HepG2 (cell line): ENCODE measurements around the gene VAPA.

Experiments
- ELF4 ChIP-seq: sonication (generic); formaldehyde crosslinking; IDR thresholded peaks from 2 replicates; pipeline ENCODE4 v1.5.0; 2020; ENCODE audit warnings: missing genetic modification reagents, mild to moderate bottlenecking, moderate library complexity, borderline replicate concordance
- ERF ChIP-seq: IDR thresholded peaks from 2 replicates; pipeline ENCODE4 v1.6.1; 2018; ENCODE audit warnings: missing biosample characterization, missing genetic modification reagents
- HMG20B ChIP-seq: conservative IDR thresholded peaks from 2 replicates; pipeline ENCODE4 v1.6.1; 2016; ENCODE audit warnings: missing genetic modification reagents, missing compliant biosample characterization
- ISL2 ChIP-seq: sonication (generic); formaldehyde crosslinking; IDR thresholded peaks from 2 replicates; pipeline ENCODE4 v1.5.0; 2020; ENCODE audit warnings: missing genetic modification reagents
- JUNB ChIP-seq: sonication (generic); formaldehyde crosslinking; IDR thresholded peaks from 2 replicates; pipeline ENCODE4 v1.8.0; 2022; ENCODE audit warnings: missing genetic modification reagents, mild to moderate bottlenecking, borderline replicate concordance
- NCOA2 ChIP-seq: sonication (generic); formaldehyde crosslinking; IDR thresholded peaks from 2 replicates; pipeline ENCODE4 v1.8.0; 2022; ENCODE audit warnings: inconsistent platforms
- POLR2AphosphoS5 ChIP-seq: IDR thresholded peaks from 2 replicates; pipeline ENCODE4 v1.6.1; 2012; ENCODE audit warnings: low read depth, low read length
- RAD21 ChIP-seq: fragments of 450-650 bp; formaldehyde crosslinking; IDR thresholded peaks from 2 replicates; pipeline ENCODE4 v1.5.0; 2020; ENCODE audit warnings: mild to moderate bottlenecking
- TARDBP ChIP-seq: sonication (generic); formaldehyde crosslinking; IDR thresholded peaks from 2 replicates; pipeline ENCODE4 v1.8.0; 2022; ENCODE audit warnings: mild to moderate bottlenecking, missing genetic modification reagents
- ZFX ChIP-seq: sonication (generic); formaldehyde crosslinking; IDR thresholded peaks from 2 replicates; pipeline ENCODE4 v1.4.0; 2020; ENCODE audit warnings: mild to moderate bottlenecking, low read depth, missing genetic modification reagents, moderate library complexity
- ZNF12 ChIP-seq: sonication (generic); formaldehyde crosslinking; IDR thresholded peaks from 2 replicates; pipeline ENCODE4 v1.5.0; 2020; ENCODE audit warnings: missing genetic modification reagents
- TF ChIP-seq, protein P1 (sequence below): IDR thresholded peaks from 2 replicates; pipeline ENCODE4 v1.6.1; 2016; ENCODE audit warnings: missing compliant biosample characterization, missing genetic modification reagents, borderline replicate concordance
- TF ChIP-seq, protein P2 (sequence below): fragments of 450-650 bp; IDR thresholded peaks from 2 replicates; pipeline ENCODE4 v1.6.1; 2016
- TF ChIP-seq, protein P3 (sequence below): sonication (generic); formaldehyde crosslinking; IDR thresholded peaks from 2 replicates; pipeline ENCODE4 v1.5.0; 2020; ENCODE audit warnings: mild to moderate bottlenecking, missing genetic modification reagents, moderate library complexity

DNA sequence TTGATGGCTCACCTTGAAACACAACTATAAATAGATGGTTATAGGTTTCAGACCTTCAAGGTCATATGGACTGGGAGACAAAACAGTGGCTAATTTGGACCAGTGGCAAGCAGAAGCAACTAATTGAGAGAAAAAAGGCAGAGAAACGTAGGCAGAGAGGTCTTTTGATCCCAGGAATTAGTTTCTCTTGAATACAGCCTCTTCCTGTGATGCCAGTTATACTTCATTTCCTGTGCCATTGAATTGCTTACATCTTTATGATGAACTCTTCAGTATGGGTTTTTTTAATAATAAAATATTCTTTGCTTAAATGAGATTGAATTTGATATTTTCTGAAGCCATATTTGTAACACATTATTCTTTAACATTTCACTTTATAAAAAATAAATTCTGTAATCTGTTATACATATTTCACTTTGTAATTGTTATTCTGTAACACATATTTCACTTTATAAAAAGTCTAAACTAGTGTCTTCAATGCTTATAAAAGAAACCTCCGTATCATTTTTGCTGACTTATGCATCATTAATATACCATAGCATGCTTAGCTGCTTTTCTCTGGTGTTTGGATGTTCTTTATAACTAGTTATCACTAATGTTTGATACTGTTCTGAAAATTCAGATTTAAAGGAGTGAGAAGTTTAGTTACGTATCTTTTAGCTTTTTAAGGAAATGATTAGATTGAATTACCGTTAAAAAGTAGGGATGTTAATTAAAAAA, 8.9 kb downstream of the VAPA start:
- TF ChIP-seq POLR2AphosphoS5 (no peak), RAD21 (no peak), ZFX (no peak), ERF (no peak), ELF4 (no peak), JUNB (no peak), TARDBP (CRISPR knock-in tag) (no peak), HMG20B (CRISPR knock-in tag) (no peak), NCOA2 (CRISPR knock-in tag) (no peak), ZNF12 (no peak), ISL2 (CRISPR knock-in tag) (no peak)
- TF ChIP-seq, protein P1, sequence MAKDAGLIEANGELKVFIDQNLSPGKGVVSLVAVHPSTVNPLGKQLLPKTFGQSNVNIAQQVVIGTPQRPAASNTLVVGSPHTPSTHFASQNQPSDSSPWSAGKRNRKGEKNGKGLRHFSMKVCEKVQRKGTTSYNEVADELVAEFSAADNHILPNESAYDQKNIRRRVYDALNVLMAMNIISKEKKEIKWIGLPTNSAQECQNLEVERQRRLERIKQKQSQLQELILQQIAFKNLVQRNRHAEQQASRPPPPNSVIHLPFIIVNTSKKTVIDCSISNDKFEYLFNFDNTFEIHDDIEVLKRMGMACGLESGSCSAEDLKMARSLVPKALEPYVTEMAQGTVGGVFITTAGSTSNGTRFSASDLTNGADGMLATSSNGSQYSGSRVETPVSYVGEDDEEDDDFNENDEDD = no peak
- TF ChIP-seq, protein P2, sequence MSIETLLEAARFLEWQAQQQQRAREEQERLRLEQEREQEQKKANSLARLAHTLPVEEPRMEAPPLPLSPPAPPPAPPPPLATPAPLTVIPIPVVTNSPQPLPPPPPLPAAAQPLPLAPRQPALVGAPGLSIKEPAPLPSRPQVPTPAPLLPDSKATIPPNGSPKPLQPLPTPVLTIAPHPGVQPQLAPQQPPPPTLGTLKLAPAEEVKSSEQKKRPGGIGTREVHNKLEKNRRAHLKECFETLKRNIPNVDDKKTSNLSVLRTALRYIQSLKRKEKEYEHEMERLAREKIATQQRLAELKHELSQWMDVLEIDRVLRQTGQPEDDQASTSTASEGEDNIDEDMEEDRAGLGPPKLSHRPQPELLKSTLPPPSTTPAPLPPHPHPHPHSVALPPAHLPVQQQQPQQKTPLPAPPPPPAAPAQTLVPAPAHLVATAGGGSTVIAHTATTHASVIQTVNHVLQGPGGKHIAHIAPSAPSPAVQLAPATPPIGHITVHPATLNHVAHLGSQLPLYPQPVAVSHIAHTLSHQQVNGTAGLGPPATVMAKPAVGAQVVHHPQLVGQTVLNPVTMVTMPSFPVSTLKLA = no peak
- TF ChIP-seq, protein P3, sequence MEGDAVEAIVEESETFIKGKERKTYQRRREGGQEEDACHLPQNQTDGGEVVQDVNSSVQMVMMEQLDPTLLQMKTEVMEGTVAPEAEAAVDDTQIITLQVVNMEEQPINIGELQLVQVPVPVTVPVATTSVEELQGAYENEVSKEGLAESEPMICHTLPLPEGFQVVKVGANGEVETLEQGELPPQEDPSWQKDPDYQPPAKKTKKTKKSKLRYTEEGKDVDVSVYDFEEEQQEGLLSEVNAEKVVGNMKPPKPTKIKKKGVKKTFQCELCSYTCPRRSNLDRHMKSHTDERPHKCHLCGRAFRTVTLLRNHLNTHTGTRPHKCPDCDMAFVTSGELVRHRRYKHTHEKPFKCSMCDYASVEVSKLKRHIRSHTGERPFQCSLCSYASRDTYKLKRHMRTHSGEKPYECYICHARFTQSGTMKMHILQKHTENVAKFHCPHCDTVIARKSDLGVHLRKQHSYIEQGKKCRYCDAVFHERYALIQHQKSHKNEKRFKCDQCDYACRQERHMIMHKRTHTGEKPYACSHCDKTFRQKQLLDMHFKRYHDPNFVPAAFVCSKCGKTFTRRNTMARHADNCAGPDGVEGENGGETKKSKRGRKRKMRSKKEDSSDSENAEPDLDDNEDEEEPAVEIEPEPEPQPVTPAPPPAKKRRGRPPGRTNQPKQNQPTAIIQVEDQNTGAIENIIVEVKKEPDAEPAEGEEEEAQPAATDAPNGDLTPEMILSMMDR (CRISPR knock-in tag) = no peak
